HEK293 (cell line): ENCODE results near the gene PLEKHA4.

Source experiments
- CTCF ChIA-PET: fragments of 350-600 bp; formaldehyde crosslinking; extraction: SDS; loops from one replicate; lab custom pipeline; 2021; ENCODE audit warnings: antibody characterized with exemption; lab: Yijun Ruan, JAX
- POLR2A ChIA-PET: fragments of 300-600 bp; formaldehyde crosslinking; extraction: SDS; loops from one replicate; lab custom pipeline; 2020; ENCODE audit warnings: antibody characterized with exemption, inconsistent platforms; lab: Yijun Ruan, JAX
- H3K27ac ChIP-seq: fragments of 200-500 bp; sonication (Bioruptor generic); 2 replicates; pipeline ENCODE4 v1.5.1; 2014; ENCODE audit warnings: low read depth, low read length, control low read depth, inconsistent platforms; ENCODE audit errors: extremely low read depth
- H3K36me3 ChIP-seq, 2 experiments: fragments of 200-500 bp in 1 of 2; sonication (Bioruptor generic) in 1 of 2; 1 replicate in 1 of 2; 2 replicates in 1 of 2; pipeline ENCODE4 v1.5.1; 2014 to 2017; ENCODE audit warnings: inconsistent platforms in 2 of 2, low read length in 2 of 2; ENCODE audit not compliant: control insufficient read depth in 2 of 2, insufficient read depth in 1 of 2
- H3K4me1 ChIP-seq: fragments of 200-500 bp; sonication (Bioruptor generic); 2 replicates; pipeline ENCODE4 v1.5.1; 2014; ENCODE audit warnings: mild to moderate bottlenecking, low read length, inconsistent platforms; ENCODE audit not compliant: control insufficient read depth, insufficient read depth
- H3K4me3 ChIP-seq: 2 replicates; pipeline ENCODE4 v1.5.1; 2011; ENCODE audit warnings: low read depth, mild to moderate bottlenecking, control low read depth, low read length, moderate library complexity
- H3K9me3 ChIP-seq: fragments of 200-500 bp; sonication (Bioruptor generic); 2 replicates; pipeline ENCODE4 v1.5.1; 2014; ENCODE audit warnings: low read depth, low read length, inconsistent platforms; ENCODE audit not compliant: control insufficient read depth, insufficient read depth
- PRDM1 ChIP-seq: fragments of 450-650 bp; formaldehyde crosslinking; IDR thresholded peaks from 2 replicates; pipeline ENCODE4; 2016; ENCODE audit warnings: missing biosample characterization, missing genetic modification characterization
- SCRT2 ChIP-seq: fragments of 450-650 bp; formaldehyde crosslinking; IDR thresholded peaks from 2 replicates; pipeline ENCODE4 v1.5.1; 2016; ENCODE audit warnings: missing biosample characterization, missing genetic modification characterization
- ZBTB17 ChIP-seq: fragments of 450-650 bp; formaldehyde crosslinking; IDR thresholded peaks from 2 replicates; pipeline ENCODE4 v1.5.1; 2016; ENCODE audit warnings: missing biosample characterization, missing genetic modification characterization
- ZFP69B ChIP-seq: fragments of 450-650 bp; formaldehyde crosslinking; IDR thresholded peaks from 2 replicates; pipeline ENCODE4 v1.5.1; 2016; ENCODE audit warnings: missing biosample characterization, missing genetic modification characterization
- ZNF19 ChIP-seq: fragments of 450-650 bp; formaldehyde crosslinking; IDR thresholded peaks from 2 replicates; pipeline ENCODE4; 2016; ENCODE audit warnings: missing biosample characterization, missing genetic modification characterization, low read depth
- ZNF23 ChIP-seq: fragments of 450-650 bp; formaldehyde crosslinking; IDR thresholded peaks from 2 replicates; pipeline ENCODE4 v1.5.1; 2016; ENCODE audit warnings: missing biosample characterization, missing genetic modification characterization, borderline replicate concordance
- ZNF24 ChIP-seq: fragments of 450-650 bp; formaldehyde crosslinking; IDR thresholded peaks from 2 replicates; pipeline ENCODE4 v1.5.1; 2016; ENCODE audit warnings: missing biosample characterization, missing genetic modification characterization
- ZNF670 ChIP-seq: fragments of 450-650 bp; formaldehyde crosslinking; IDR thresholded peaks from 2 replicates; pipeline ENCODE4 v1.5.1; 2016; ENCODE audit warnings: missing biosample characterization, missing genetic modification characterization, low read depth
- TF ChIP-seq, protein P1 (sequence below): fragments of 450-650 bp; formaldehyde crosslinking; IDR thresholded peaks from 2 replicates; pipeline ENCODE4 v1.5.1; 2016; ENCODE audit warnings: missing biosample characterization, missing genetic modification characterization
- TF ChIP-seq, protein P2 (sequence below): fragments of 450-650 bp; formaldehyde crosslinking; IDR thresholded peaks from 2 replicates; pipeline ENCODE4 v1.5.1; 2016; ENCODE audit warnings: missing biosample characterization, missing genetic modification characterization
- TF ChIP-seq, protein P3 (sequence below): fragments of 450-650 bp; formaldehyde crosslinking; IDR thresholded peaks from 2 replicates; pipeline ENCODE4 v1.5.1; 2016; ENCODE audit warnings: missing biosample characterization, missing genetic modification characterization
- TF ChIP-seq, protein P4 (sequence below): fragments of 450-650 bp; formaldehyde crosslinking; IDR thresholded peaks from 2 replicates; pipeline ENCODE4 v1.5.1; 2016; ENCODE audit warnings: missing biosample characterization, missing genetic modification characterization

The PLEKHA4 gene

DNA sequence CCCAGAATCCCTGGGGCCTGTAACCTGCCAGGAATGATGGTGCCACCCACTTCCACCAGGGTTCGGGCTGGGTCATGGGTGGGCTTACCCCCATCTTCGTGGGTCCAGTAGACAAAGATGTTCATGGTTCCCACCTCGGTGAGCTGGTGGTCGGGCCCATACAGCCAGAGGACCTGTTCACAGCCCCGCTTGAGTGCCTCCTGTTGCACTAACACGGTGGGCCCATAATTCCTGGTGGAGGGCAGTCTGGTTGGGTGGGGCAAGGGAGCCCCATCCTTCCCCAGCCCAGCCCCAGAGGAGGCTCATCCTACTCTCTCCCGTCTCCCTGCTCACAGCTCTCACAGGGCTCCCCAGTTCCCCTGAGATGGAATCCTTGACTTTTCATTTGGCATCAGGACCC lies 71.3 kb downstream of the PLEKHA4 start:
- Histone ChIP-seq H3K4me3 (no peak overlapping the region), H3K27ac (0 out of 2 replicates have a peak overlapping the region, but pooled peaks have one; percentile 16), H3K4me1 (no peaks in the 10 kb centered on the region), H3K9me3 (no peaks in the 10 kb centered on the region), H3K36me3 (peaks cover 0 to 8% of the 10 kb centered on the region in 2 experiments; a peak in 2 of 3 replicates)
- POLR2A ChIA-PET: no interaction called here
- CTCF ChIA-PET: interaction anchor here (1.1 to 2.0 kb wide), 2 partner anchors 28 to 196 kb away, joined by 3 to 8 read pairs; partner anchors contain the start of genes GYS1 and RUVBL2
- TF ChIP-seq, protein P1, sequence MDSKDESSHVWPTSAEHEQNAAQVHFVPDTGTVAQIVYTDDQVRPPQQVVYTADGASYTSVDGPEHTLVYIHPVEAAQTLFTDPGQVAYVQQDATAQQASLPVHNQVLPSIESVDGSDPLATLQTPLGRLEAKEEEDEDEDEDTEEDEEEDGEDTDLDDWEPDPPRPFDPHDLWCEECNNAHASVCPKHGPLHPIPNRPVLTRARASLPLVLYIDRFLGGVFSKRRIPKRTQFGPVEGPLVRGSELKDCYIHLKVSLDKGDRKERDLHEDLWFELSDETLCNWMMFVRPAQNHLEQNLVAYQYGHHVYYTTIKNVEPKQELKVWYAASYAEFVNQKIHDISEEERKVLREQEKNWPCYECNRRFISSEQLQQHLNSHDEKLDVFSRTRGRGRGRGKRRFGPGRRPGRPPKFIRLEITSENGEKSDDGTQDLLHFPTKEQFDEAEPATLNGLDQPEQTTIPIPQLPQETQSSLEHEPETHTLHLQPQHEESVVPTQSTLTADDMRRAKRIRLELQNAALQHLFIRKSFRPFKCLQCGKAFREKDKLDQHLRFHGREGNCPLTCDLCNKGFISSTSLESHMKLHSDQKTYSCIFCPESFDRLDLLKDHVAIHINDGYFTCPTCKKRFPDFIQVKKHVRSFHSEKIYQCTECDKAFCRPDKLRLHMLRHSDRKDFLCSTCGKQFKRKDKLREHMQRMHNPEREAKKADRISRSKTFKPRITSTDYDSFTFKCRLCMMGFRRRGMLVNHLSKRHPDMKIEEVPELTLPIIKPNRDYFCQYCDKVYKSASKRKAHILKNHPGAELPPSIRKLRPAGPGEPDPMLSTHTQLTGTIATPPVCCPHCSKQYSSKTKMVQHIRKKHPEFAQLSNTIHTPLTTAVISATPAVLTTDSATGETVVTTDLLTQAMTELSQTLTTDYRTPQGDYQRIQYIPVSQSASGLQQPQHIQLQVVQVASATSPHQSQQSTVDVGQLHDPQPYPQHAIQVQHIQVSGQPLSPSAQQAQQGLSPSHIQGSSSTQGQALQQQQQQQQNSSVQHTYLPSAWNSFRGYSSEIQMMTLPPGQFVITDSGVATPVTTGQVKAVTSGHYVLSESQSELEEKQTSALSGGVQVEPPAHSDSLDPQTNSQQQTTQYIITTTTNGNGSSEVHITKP (tag by site-specific recombination): no peak
- TF ChIP-seq, protein P2, sequence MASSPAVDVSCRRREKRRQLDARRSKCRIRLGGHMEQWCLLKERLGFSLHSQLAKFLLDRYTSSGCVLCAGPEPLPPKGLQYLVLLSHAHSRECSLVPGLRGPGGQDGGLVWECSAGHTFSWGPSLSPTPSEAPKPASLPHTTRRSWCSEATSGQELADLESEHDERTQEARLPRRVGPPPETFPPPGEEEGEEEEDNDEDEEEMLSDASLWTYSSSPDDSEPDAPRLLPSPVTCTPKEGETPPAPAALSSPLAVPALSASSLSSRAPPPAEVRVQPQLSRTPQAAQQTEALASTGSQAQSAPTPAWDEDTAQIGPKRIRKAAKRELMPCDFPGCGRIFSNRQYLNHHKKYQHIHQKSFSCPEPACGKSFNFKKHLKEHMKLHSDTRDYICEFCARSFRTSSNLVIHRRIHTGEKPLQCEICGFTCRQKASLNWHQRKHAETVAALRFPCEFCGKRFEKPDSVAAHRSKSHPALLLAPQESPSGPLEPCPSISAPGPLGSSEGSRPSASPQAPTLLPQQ: peak; percentile 51; the same call in 1 of the 2 replicates
- TF ChIP-seq ZFP69B (tag by site-specific recombination): peak; percentile 59
- peak; percentile 43 for TF ChIP-seq SCRT2

DNA sequence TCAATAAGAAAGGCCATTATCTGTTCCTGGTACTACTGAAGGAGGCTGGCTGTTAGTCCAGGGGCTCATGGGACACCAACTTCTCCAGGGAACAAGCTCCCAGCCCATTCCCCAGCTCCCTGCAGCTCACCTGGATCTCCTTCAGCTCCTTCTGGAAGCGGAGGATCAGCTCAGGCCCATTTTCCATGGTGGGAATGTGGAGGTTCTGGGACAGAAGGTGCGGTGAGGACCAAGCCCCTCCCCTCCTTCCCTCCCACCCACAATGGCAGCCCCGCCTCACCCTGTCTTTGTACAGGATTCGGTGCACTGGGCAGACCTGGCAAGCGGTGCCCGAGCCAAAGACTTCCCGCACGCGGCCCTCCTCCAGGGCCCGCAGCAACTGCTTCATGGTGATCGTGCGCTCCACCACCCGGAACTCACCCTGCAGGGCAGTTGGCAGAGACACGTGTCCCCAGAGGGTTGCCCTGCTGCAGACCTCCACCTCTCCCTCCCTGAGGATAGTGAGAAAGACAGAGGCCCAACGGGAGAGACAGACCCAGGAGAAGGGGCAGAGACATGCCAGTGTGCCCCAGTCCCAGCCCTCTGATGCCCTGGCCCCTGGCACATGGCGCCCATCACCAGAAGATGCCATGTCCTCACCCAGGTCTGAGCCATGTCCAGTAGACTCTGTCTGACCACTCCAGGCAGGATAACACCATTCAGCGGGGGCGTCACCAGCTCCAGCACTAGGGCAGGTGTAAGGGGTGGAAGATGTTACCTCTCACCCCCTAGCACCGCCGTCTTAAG lies 71.9 kb downstream of the PLEKHA4 start:
- ChIA-PET POLR2A (interaction anchor here (0.5 to 2.7 kb wide), 5 partner anchors 14 to 169 kb away, joined by 3 to 28 read pairs (median 6); partner anchors contain the start of genes BCAT2 and CA11), CTCF (interaction anchor here (0.5 to 3.7 kb wide), 21 partner anchors 10 to 429 kb away, joined by 3 to 101 read pairs (median 10); partner anchors contain the start of genes BCAT2, CA11, GYS1 and HSD17B14)
- H3K27ac ChIP-seq: peak overlapping the region; percentile 22; the same call in 1 of the 2 replicates
- H3K4me1 ChIP-seq: no peaks in the 10 kb centered on the region
- H3K4me3 ChIP-seq: no peak overlapping the region
- no peaks in the 10 kb centered on the region for H3K9me3 ChIP-seq
- TF ChIP-seq, protein P3, sequence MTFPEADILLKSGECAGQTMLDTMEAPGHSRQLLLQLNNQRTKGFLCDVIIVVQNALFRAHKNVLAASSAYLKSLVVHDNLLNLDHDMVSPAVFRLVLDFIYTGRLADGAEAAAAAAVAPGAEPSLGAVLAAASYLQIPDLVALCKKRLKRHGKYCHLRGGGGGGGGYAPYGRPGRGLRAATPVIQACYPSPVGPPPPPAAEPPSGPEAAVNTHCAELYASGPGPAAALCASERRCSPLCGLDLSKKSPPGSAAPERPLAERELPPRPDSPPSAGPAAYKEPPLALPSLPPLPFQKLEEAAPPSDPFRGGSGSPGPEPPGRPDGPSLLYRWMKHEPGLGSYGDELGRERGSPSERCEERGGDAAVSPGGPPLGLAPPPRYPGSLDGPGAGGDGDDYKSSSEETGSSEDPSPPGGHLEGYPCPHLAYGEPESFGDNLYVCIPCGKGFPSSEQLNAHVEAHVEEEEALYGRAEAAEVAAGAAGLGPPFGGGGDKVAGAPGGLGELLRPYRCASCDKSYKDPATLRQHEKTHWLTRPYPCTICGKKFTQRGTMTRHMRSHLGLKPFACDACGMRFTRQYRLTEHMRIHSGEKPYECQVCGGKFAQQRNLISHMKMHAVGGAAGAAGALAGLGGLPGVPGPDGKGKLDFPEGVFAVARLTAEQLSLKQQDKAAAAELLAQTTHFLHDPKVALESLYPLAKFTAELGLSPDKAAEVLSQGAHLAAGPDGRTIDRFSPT (tag by site-specific recombination): peak; percentile 50; the same call in 1 of the 2 replicates
- TF ChIP-seq ZNF24 (tag by site-specific recombination) (0 out of 2 replicates have a peak, but pooled peaks have one; percentile 35), ZNF670 (no peak)
- H3K36me3 ChIP-seq: peaks cover 0 to 8% of the 10 kb centered on the region in 2 experiments; a peak in 2 of 3 replicates

DNA sequence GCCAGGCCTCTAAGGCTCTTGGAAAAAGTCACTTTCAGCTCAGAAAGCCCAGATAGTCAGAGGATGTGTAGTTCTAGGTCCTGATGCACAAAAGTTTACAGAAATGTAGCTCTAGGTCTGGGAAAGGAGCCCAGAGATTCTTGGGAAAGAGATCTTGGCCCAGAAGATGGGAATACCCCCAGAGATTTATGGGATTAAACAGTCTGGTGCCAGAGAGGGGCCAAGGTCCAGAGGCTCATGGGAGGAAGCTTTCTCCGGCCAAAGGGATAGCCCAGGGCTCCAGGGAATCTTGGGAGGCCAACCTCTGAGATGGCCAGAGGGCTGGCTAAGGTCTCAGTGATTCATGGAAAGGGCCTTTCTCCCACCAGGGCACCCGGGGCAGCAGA lies 72.7 kb downstream of the PLEKHA4 start:
- POLR2A ChIA-PET: interaction anchor here (0.6 to 2.7 kb wide), 11 partner anchors 12 to 353 kb away, joined by 3 to 28 read pairs (median 5); partner anchors contain the start of genes BCAT2, CA11, GYS1 and HSD17B14
- no peaks in the 10 kb centered on the region for H3K4me1 ChIP-seq
- no peaks in the 10 kb centered on the region for H3K9me3 ChIP-seq
- CTCF ChIA-PET: interaction anchor here (0.5 to 3.7 kb wide), 48 partner anchors 9 to 1567 kb away, joined by 3 to 101 read pairs (median 4); partner anchors contain the start of genes BCAT2, CA11, FGF21 and FUT1
- H3K36me3 ChIP-seq: peaks cover 0 to 8% of the 10 kb centered on the region in 2 experiments; a peak in 2 of 3 replicates
- TF ChIP-seq PRDM1 (tag by site-specific recombination): peak; percentile 39
- TF ChIP-seq, protein P4, sequence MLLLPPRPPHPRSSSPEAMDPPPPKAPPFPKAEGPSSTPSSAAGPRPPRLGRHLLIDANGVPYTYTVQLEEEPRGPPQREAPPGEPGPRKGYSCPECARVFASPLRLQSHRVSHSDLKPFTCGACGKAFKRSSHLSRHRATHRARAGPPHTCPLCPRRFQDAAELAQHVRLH (tag by site-specific recombination): no peak
- TF ChIP-seq ZNF19 (tag by site-specific recombination): no peak
- no peak for TF ChIP-seq ZNF23
- TF ChIP-seq ZBTB17 (tag by site-specific recombination): peak; percentile 76
- H3K4me3 ChIP-seq: no peak overlapping the region
- H3K27ac ChIP-seq: peak overlapping the region; percentile 13; the same call in 1 of the 2 replicates
